IPS DF 6.9 (cell line): ENCODE measurements around the gene RAB2B.
A peak's percentile ranks its signal among the peaks of the same experiment; 100 is the strongest.

Experiments
- DNase-seq: peaks from one replicate; pipeline ENCODE4 v3.0.0-alpha.2; 2013; ENCODE audit warnings: low read depth, low spot score
- H3K27ac ChIP-seq: one replicate; pipeline ENCODE4 v1.5.1; 2013; ENCODE audit warnings: low read length, control low read depth
- H3K27me3 ChIP-seq: 2 replicates; pipeline ENCODE4 v1.6.1; 2013; ENCODE audit warnings: mild to moderate bottlenecking, low read length; ENCODE audit not compliant: control insufficient read depth, insufficient read depth
- H3K36me3 ChIP-seq: 2 replicates; pipeline ENCODE4 v1.6.1; 2013; ENCODE audit warnings: low read length; ENCODE audit not compliant: control insufficient read depth, insufficient read depth
- H3K4me1 ChIP-seq: 2 replicates; pipeline ENCODE4 v1.6.1; 2013; ENCODE audit warnings: low read length; ENCODE audit not compliant: control insufficient read depth, insufficient read depth
- H3K4me3 ChIP-seq: 2 replicates; pipeline ENCODE4 v1.5.1; 2013; ENCODE audit warnings: mild to moderate bottlenecking, low read length
- H3K9me3 ChIP-seq: 2 replicates; pipeline ENCODE4 v1.6.1; 2013; ENCODE audit warnings: low read length, inconsistent platforms; ENCODE audit not compliant: control insufficient read depth, insufficient read depth
- WGBS: extraction: QIAGEN DNeasy Blood & Tissue Kit; methylation state at CpG from one replicate; pipeline ENCODE4 v1.1.7; 2013; ENCODE audit warnings: mixed read lengths, missing lambda C conversion rate; ENCODE audit not compliant: insufficient read length, insufficient coverage; 5-methylcytosine and 5-hydroxymethylcytosine counted together

RAB2B gene

DNA sequence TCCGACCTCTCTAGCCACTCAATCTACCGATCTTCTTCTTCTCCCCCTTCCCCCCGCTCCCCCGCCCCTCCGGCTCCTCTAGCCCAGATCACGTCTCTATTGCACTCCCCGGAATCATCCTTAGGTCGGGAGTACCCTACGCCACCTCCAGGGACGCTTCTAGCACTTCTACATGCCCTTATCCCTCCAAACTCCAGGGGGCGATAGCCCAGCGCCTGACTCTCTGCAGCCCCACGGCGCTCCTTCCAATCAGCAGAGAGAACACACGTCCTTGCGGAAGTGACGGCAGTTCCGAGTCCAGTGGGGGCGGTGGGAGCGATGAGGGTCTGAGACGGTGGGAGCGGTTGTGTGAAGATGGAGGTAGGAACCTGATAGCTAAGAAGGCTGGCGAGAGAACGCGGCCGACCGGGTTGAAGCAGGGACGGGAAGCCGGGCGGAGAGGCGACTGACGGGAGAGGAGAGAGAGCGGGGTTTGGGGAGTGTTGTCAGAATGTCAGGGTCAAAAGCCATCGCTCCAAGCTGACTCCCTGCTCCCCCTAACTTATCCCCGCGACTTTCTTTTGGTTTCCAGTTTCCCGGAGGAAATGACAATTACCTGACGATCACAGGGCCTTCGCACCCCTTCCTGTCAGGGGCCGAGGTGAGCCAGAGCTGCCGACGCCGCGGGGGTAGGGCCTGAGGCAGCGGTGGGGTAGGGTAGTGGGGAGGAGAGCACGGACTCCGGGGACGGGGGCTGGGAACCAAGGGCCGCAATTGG is at the start of gene RAB2B, which contains the start of gene TOX4:
RAB2B (minus strand) TSS at position 35 of the 757 bp plus-strand sequence. CDS start 87 bp downstream, outside the sequence.
TOX4 (plus strand) TSS at position 271 of the 757 bp plus-strand sequence; CDS start at position 355, 84 bp downstream.
- Histone ChIP-seq H3K27ac (no peak within 1 kb of the TSS), H3K36me3 (no peaks in the 10 kb centered on the region), H3K27me3 (no peaks in the 10 kb centered on the region), H3K4me3 (peak within 1 kb of the TSS; percentile 88), H3K4me1 (no peaks in the 10 kb centered on the region), H3K9me3 (no peaks in the 10 kb centered on the region)
- DNase-seq: peak; percentile 100
- no CpG with 5 or more reads among the region's 49 CpGs for WGBS

DNA sequence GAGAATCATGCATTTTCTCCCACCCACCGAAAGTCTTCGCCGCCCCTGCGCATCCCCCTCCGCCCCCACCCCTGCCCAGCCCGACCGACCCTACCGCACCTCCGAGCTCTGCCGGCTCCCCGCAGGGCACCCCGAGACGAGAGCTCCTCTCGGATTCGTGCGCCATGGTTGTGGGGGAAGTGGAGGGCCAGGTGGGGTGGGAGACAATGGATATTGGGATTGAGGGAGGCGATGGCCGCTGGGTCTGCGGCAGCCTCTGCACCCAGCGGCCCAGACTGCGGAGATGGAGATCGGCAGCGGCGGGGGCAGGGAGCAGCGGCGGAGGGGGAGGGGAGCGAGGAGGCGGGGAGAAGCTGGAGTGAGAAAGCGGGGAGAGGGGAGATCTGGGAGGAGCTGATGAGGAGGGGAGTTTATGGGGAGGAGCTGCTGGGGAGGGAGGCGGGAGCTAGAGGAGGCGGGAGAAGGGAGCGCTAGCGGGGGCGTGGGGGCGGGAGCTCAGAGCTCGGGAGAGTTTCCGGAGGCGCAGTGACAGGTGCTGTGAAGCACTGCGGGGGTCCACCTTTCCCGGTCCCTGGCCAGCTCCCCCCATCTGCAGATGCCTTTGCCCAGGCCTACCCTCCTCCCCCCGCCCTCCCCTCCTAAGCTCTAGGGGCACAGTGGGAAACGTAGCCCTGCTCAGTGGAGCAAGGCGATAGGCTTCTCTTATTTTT is 49.4 kb upstream of the RAB2B start, which contains the start of gene SALL2:
SALL2 (minus strand) TSS at position 385 of the 710 bp plus-strand sequence; CDS start at position 166, 219 bp downstream.
- peak; percentile 96 for DNase-seq
- no CpG with 5 or more reads among the region's 43 CpGs for WGBS
- peaks cover 17% of the 10 kb centered on the region for H3K4me1 ChIP-seq

DNA sequence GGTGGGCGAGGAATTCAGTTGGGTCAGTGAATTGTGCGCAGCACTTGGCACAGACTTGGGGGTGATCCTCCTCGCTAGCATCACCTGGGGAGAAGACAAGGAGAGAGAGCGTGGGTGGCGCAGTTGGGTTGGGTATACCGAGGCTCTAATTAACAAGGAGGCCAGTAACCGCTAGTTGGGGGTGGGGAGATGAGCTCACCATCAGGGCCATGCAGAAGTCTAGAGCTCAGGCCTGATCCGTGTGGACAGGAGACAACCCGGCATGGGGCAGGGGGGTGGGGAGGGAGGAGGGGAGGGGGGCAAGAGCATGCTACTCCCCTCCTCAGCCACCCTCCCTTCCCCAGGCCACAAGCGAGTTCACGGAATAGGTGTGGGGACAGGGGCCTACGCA is 48.8 kb upstream of the RAB2B start:
- no peak for DNase-seq
- H3K36me3 ChIP-seq: peaks cover 35% of the 10 kb centered on the region
- H3K27me3 ChIP-seq: no peaks in the 10 kb centered on the region
- H3K4me1 ChIP-seq: peaks cover 17% of the 10 kb centered on the region
- no CpG with 5 or more reads among the region's 12 CpGs for WGBS
- H3K27ac ChIP-seq: no peak overlapping the region
- H3K4me3 ChIP-seq: peak overlapping the region; percentile 88; the same call in 1 of the 2 replicates
- no peaks in the 10 kb centered on the region for H3K9me3 ChIP-seq

More for the DNA sequence above, 49.4 kb upstream of the RAB2B start, which contains the start of gene SALL2:
- Histone ChIP-seq H3K9me3 (no peaks in the 10 kb centered on the region), H3K27ac (peak within 1 kb of the TSS; percentile 48), H3K36me3 (peaks cover 35% of the 10 kb centered on the region), H3K4me3 (peak within 1 kb of the TSS; percentile 88), H3K27me3 (no peaks in the 10 kb centered on the region)

DNA sequence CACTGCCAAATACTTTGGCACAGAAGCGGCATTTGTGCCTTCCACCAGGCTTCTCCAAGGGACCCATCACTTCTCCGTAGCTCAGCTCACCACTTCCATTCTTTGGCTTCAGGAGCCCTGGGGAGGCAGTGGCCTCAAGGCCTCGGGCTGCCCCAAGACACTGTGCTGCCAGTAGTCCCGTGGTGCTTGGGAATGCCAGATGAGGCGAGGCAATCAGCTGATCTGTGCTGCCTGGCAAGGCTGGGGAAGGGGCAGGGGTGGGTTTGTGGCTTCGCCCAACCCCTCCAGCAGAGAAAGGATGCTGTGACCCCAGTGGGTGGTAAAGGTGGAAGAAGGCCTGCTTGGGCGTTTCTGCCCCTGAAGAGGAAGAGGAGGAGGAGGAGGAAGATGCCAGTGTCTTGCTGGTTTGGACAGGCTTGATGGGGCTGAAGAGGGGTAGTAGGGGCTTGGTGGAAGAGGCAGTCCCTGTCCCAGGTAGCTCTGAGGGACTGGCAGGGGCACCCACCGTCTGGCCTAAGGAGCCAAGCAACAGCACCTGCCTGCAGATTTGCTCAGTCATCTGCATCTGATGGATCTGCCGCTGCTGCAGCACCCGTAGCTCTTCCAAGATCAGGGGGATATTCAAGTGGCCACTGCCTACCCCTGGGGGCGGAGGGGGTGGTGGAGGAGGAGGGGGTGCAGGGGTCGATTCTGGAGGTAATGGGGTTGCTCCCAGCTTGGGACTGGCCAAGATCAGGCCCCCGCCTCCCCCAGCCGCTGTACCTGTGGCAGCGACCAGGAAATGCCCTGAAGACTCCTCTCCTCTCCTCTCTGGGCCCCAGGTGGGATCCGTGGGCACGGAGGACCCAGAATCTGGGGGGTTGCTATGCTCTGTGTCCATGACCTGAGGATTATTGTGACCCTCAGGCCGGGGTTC is 48.1 kb upstream of the RAB2B start:
- Histone ChIP-seq H3K27me3 (no peaks in the 10 kb centered on the region), H3K4me1 (peaks cover 17% of the 10 kb centered on the region), H3K4me3 (peak overlapping the region; percentile 88; the same call in 1 of the 2 replicates), H3K36me3 (peaks cover 35% of the 10 kb centered on the region), H3K27ac (no peak overlapping the region), H3K9me3 (no peaks in the 10 kb centered on the region)
- DNase-seq: no peak
- WGBS: no CpG with 5 or more reads among the region's 18 CpGs

DNA sequence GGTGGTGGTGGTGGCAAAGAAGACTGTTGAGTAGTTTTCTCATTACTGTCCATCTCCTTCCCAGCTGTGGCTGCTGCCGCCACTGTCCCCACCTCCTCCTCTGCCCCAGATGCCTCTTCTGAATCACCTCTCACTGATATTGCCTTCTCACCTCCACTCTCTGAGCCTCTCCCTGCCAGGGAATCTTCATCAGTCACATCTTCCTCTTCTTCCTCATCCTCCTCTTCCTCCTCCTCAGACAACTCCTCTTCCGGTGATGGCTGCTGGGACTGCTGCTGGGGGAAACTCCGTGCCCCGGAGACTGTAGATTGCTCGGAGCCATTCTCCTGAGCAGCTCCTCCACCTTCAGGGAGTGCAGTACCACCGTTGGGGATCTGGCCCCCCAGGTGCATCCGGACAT is 46.4 kb upstream of the RAB2B start:
- Histone ChIP-seq H3K27ac (no peak overlapping the region), H3K4me3 (no peak overlapping the region), H3K27me3 (no peaks in the 10 kb centered on the region), H3K36me3 (peaks cover 35% of the 10 kb centered on the region), H3K4me1 (peaks cover 17% of the 10 kb centered on the region), H3K9me3 (no peaks in the 10 kb centered on the region)
- DNase-seq: no peak
- no CpG with 5 or more reads among the region's 7 CpGs for WGBS

DNA sequence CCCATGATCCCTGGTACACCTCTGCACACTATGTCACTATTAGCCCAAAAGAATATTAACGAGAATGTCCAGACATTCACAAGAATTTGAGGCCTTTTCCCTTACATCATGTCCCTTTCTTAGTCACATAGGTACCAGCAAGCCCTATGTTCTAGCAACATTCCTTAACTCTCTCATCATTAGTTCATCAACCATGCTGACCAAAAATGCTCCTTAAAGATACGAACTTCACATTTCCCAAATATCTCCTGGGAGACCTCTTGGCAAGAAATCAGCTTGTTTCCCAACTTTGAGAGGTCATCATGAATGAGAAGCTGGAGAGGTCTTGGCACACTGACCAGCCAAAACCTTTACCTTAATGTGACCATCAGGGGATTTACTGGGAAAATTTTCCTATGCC is 44.7 kb upstream of the RAB2B start:
- WGBS: no CpG with 5 or more reads among the region's 2 CpGs
- H3K9me3 ChIP-seq: no peaks in the 10 kb centered on the region
- H3K27me3 ChIP-seq: no peaks in the 10 kb centered on the region
- H3K36me3 ChIP-seq: peaks cover 35% of the 10 kb centered on the region
- H3K27ac ChIP-seq: no peak overlapping the region
- peaks cover 17% of the 10 kb centered on the region for H3K4me1 ChIP-seq
- H3K4me3 ChIP-seq: no peak overlapping the region
- DNase-seq: no peak

DNA sequence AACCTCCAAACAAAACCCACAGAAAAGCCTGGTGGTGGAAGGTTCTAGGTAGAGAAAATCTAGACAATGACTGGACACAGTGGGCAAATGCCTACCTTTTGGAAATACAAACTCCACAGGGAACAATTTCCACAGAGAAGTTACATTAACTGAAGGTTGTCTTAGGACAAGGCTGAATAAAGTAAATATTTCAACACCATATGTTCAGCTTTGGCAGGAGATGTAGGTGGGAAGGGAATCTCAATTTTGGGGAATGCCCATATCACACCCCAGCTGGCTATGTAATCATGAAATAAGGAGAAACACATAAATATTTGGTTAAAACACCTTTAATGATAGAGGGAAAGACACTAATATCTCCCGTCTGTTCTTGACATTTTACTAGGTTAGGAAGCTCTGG is 44.0 kb upstream of the RAB2B start:
- H3K27me3 ChIP-seq: no peaks in the 10 kb centered on the region
- H3K4me1 ChIP-seq: peaks cover 17% of the 10 kb centered on the region
- peaks cover 35% of the 10 kb centered on the region for H3K36me3 ChIP-seq
- DNase-seq: no peak
- no peak overlapping the region for H3K4me3 ChIP-seq
- H3K27ac ChIP-seq: no peak overlapping the region
- no CpG with 5 or more reads among the region's 1 CpG for WGBS
- no peaks in the 10 kb centered on the region for H3K9me3 ChIP-seq

DNA sequence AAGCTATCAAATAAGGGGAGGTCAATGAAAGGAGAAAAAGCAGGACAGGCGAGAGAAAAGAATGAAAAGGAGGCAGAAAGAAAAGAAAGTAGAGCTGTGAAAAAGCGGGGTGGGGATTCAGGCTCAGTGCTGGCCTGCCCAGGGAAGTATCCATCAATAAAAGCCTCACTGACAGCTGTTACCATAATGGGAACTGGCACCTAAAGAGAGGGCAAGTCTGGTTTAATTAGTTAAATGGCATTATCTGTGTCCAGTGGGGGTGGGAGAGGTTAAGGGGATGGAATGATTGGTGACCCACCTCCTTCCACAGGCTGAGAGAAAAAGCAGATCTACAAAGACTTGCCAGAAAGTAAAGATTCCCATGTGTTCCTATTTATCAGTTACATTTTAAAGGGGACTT is 42.0 kb upstream of the RAB2B start:
- Histone ChIP-seq H3K27me3 (no peaks in the 10 kb centered on the region), H3K9me3 (no peaks in the 10 kb centered on the region), H3K4me3 (no peak overlapping the region), H3K4me1 (peaks cover 7% of the 10 kb centered on the region), H3K27ac (no peak overlapping the region), H3K36me3 (peaks cover 18% of the 10 kb centered on the region)
- no peak for DNase-seq
- no CpG with 5 or more reads among the region's 2 CpGs for WGBS

DNA sequence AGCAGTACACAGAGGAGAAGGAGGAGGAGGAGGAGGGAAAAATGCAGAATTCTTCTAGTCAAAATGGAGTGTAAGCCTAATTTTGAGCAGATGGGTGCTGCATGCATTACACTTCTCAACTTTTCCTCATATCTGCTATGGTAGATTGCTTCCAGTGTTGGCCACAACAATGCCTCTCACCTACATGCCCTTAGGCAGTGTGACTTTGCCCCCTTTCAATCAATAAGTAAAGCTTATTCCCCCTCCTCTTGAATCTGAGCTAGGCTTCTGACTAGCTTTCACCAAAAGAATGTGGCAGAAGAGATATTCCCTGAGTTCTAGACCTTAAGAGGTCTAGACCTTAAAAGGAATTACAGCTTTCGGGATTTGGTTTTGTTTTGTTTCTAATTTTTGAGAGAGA is 37.6 kb upstream of the RAB2B start:
- Histone ChIP-seq H3K4me1 (no peaks in the 10 kb centered on the region), H3K4me3 (no peak overlapping the region), H3K9me3 (no peaks in the 10 kb centered on the region), H3K27ac (no peak overlapping the region), H3K27me3 (no peaks in the 10 kb centered on the region; the same call in 1 of the 2 replicates), H3K36me3 (no peaks in the 10 kb centered on the region)
- no CpG with 5 or more reads among the region's 1 CpG for WGBS
- DNase-seq: no peak
